RPMI7951 (cell line): ENCODE results near the gene ZSWIM1. TPM values are rescaled to one million over a fixed set of nuclear protein-coding genes. Genes with fewer than 3 reads are reported as not detected.

Experiments
- DNase-seq: peaks from one replicate; pipeline ENCODE4 v3.0.0-alpha.2; 2012; ENCODE audit warnings: low read depth
- total RNA-seq: library from RNA; depleted of rRNA; stranded (reverse); fragments of >200 nt; shearing (Covaris generic); gene quantifications from 2 replicates; pipeline ENCODE4 v1.2.3, GENCODE V29; 2014

The ZSWIM1 gene
- total RNA-seq, 1 experiment from 2014 or later = 20.4 TPM

GRCh38 chr20:45908084-45908483, 27.1 kb downstream of the ZSWIM1 start:
- DNase-seq = no peak

- DNase-seq = no peak
Measured at GRCh38 chr20:45909336-45909808, 28.3 kb downstream of the ZSWIM1 start.

GRCh38 chr20:45909817-45910669, 29.0 kb downstream of the ZSWIM1 start:
- no peak for DNase-seq

- DNase-seq = peak; percentile 100
Measured at GRCh38 chr20:45910670-45911485, 29.9 kb downstream of the ZSWIM1 start.

DNA sequence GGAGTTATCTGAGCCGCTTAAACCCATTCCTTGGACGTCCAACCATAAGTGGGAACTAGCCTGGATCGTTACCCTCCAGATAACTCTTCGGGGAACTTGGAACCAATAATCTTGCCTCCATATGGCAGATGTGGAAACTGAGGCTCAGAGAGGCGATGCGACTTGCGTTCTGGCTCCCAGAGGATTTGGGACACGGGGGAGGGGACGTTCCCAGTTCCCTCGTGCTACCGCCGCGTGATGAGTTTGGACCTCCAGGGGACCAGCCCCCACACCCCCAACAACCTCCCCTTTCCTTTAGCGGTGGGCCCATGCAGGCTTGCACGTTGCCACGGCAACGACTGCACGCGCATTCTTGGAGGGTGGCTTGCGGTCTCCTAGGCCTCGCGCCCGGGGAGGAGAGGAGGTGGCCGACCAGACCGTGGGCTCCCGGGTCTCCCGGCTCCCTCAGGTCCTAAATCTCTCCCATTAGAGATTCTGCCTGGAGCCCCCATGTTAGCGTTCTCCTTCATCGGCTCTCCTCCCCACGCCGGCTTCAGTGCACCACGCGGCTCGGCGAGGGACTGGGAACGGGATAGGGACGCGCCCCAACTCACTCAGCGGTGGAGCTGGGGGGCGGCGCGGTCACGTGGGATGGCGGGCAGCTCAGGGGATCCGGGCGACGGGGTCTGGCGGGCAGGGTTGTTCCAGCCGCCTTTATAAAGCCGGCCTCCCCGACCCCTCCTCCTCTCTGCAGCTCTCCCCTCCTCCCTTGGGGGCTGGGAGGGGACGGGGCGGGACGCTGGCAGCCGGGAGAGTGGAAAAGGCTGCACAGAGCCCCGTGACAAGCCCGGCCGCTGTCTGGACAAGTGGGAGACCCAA, 30.7 kb downstream of the ZSWIM1 start, which contains the start of gene PLTP:
Gene PLTP, minus strand, starts transcription at position 670 of the 858 bp plus-strand sequence. CDS start 703 bp downstream, outside the sequence.
- DNase-seq = peak; percentile 80

DNA sequence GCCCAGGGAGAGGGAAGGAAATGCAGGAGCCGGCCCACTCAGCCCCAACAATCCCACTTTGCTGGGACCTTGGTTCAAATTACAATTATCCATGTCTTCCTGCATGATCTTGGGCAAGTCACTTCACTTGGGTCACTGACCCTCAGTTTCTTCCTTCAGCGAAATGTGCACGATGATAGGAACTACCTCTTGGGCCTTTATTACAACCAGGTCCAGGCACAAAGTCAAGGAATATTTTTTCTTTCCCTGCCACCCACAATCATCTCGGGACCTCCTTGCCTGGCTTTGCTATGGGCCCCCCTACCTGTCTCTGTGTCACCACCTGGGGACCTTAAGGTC, 31.3 kb downstream of the ZSWIM1 start:
- DNase-seq = no peak

GRCh38 chr20:45913116-45913515, 32.1 kb downstream of the ZSWIM1 start:
- no peak for DNase-seq

DNA sequence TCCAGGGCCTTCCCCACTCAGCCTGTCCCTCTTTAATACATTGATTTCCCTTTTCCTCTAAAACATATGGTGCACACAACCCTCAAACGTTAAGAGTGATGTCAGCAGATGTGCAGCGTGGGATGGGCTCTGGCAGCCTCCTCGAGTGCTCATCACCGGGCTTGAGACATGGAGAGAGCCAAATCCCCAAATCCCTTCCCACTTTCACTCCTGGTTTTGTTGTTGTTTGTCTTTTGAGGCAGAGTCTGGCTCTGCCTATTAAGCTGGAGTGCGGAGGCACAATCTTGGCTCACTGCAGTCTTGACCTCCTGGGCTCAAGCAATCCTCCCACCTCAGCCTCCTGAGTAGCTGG, 36.7 kb downstream of the ZSWIM1 start:
- no peak for DNase-seq

- no peak for DNase-seq
Measured at GRCh38 chr20:45918182-45918737, 37.2 kb downstream of the ZSWIM1 start.

DNA sequence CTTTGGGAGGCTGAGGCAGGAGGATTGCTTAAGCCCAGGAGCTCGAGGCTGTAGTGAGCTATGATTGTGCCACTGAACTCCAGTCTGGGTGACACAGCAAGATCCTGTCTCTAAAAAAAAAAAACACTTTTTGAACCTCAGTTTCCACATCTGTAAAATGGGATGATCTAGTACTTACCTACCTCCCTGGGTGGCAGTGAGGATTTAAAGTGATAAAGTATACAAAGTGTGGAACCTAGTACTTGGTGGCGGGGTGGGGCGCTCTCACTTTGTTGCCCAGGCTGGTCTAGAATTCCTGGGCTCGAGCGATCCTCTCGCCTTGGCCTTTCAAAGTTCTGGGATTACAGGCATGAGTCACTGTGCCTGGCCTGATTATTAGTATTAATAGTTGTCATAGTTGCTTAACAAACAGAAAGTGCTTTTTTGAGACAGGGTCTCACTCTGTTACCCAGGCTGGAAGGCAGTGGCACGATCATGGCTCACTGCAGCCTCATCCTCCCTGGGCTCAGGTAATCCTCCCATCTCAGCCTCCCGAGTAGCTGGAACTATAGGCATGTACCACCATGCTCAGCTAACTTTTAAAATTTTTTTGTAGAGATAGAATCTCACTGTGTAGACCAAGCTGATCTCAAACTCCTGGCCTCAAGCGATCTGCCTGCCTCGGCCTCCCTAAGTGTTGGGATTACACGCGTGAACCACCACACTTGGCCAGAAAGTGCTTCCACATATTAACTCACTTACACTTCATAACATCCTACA, 37.9 kb downstream of the ZSWIM1 start:
- DNase-seq = no peak

- DNase-seq = peak; percentile 39
Measured at GRCh38 chr20:45919542-45920399, 38.7 kb downstream of the ZSWIM1 start.

GRCh38 chr20:45920462-45921336, 39.7 kb downstream of the ZSWIM1 start:
- no peak for DNase-seq

- DNase-seq = no peak
Measured at GRCh38 chr20:45921337-45922189, 40.5 kb downstream of the ZSWIM1 start.

- peak; percentile 66 for DNase-seq
Measured at GRCh38 chr20:45924391-45925261, 43.6 kb downstream of the ZSWIM1 start.

GRCh38 chr20:45925821-45926506, 44.9 kb downstream of the ZSWIM1 start:
- DNase-seq = no peak

DNA sequence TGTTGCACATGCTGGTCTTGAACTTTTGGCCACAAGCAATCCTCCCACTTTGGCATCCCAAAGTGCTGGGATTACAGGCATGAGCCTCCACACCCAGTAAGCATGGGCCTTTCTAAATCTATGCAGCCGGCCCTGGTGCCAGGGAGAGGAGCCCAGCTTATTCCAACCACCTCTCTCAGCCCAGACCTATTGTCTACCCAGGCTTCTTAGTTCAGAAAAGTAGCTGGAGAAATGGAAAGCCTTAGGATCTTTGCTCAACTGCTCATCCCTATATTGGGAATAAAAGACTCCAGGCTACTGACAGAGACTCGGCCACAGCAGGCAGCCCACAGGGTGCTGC, 45.7 kb downstream of the ZSWIM1 start:
- DNase-seq = no peak
